HepG2 (cell line): ENCODE results near the gene EPDR1. TPM values are rescaled to one million over a fixed set of nuclear protein-coding genes. Genes with fewer than 3 reads are reported as not detected.

Experiments
- ARID5B ChIP-seq: IDR thresholded peaks from 2 replicates; pipeline ENCODE4 v1.4.0; 2020; ENCODE audit warnings: mild to moderate bottlenecking, missing genetic modification reagents
- HCFC1 ChIP-seq: fragments of 150-350 bp; IDR thresholded peaks from 2 replicates; pipeline ENCODE4 v1.6.1; 2014; ENCODE audit warnings: low read depth, low read length
- HNRNPL ChIP-seq: fragments of 200-400 bp; formaldehyde crosslinking; IDR thresholded peaks from 2 replicates; pipeline ENCODE4 v1.6.1; 2017; ENCODE audit warnings: mild to moderate bottlenecking, low read depth, low read length
- KDM5A ChIP-seq: fragments of 200-600 bp; sonication (generic); IDR thresholded peaks from 2 replicates; pipeline ENCODE4 v1.7.0; 2018; ENCODE audit warnings: antibody characterized with exemption, mild to moderate bottlenecking, low read length, borderline replicate concordance
- MLLT10 ChIP-seq: sonication (generic); formaldehyde crosslinking; IDR thresholded peaks from 2 replicates; pipeline ENCODE4 v1.4.0; 2020; ENCODE audit warnings: missing genetic modification reagents
- PATZ1 ChIP-seq: sonication (generic); formaldehyde crosslinking; IDR thresholded peaks from 2 replicates; pipeline ENCODE4 v1.4.0; 2020; ENCODE audit warnings: missing genetic modification reagents
- PLRG1 ChIP-seq: fragments of 450-650 bp; conservative IDR thresholded peaks from 2 replicates; pipeline ENCODE4 v1.6.1; 2016
- RBAK ChIP-seq: sonication (generic); formaldehyde crosslinking; IDR thresholded peaks from 2 replicates; pipeline ENCODE4 v1.5.1; 2020; ENCODE audit warnings: mild to moderate bottlenecking, missing genetic modification reagents
- SIX1 ChIP-seq: sonication (generic); formaldehyde crosslinking; IDR thresholded peaks from 2 replicates; pipeline ENCODE4 v1.4.0; 2020; ENCODE audit warnings: missing genetic modification reagents, borderline replicate concordance
- SMARCC2 ChIP-seq: fragments of 450-650 bp; IDR thresholded peaks from 2 replicates; pipeline ENCODE4 v1.6.1; 2017; ENCODE audit warnings: antibody characterized with exemption, mild to moderate bottlenecking
- SRSF9 ChIP-seq: fragments of 200-400 bp; formaldehyde crosslinking; IDR thresholded peaks from 2 replicates; pipeline ENCODE4 v1.6.1; 2018; ENCODE audit warnings: borderline replicate concordance, mild to moderate bottlenecking, low read depth, low read length; ENCODE audit not compliant: insufficient read depth, poor library complexity, severe bottlenecking
- TBP ChIP-seq: sonication (generic); formaldehyde crosslinking; IDR thresholded peaks from 2 replicates; pipeline ENCODE4 v1.5.0; 2020; ENCODE audit warnings: missing genetic modification reagents
- ZC3H4 ChIP-seq: sonication (generic); formaldehyde crosslinking; IDR thresholded peaks from 2 replicates; pipeline ENCODE4 v1.4.0; 2020; ENCODE audit warnings: missing genetic modification reagents, borderline replicate concordance
- ZFP82 ChIP-seq: sonication (generic); formaldehyde crosslinking; IDR thresholded peaks from 2 replicates; pipeline ENCODE4 v1.5.1; 2020; ENCODE audit warnings: mild to moderate bottlenecking, missing genetic modification reagents, borderline replicate concordance
- ZFP91 ChIP-seq: sonication (generic); formaldehyde crosslinking; IDR thresholded peaks from 2 replicates; pipeline ENCODE4 v1.9.0; 2022; ENCODE audit warnings: missing genetic modification reagents, mild to moderate bottlenecking, borderline replicate concordance
- ZKSCAN5 ChIP-seq: sonication (generic); formaldehyde crosslinking; IDR thresholded peaks from 2 replicates; pipeline ENCODE4 v1.5.1; 2020; ENCODE audit warnings: mild to moderate bottlenecking, missing genetic modification reagents
- ZNF160 ChIP-seq: sonication (generic); formaldehyde crosslinking; IDR thresholded peaks from 2 replicates; pipeline ENCODE4 v1.8.0; 2022; ENCODE audit warnings: mild to moderate bottlenecking, inconsistent platforms, missing genetic modification reagents
- ZNF772 ChIP-seq: sonication (generic); formaldehyde crosslinking; IDR thresholded peaks from 2 replicates; pipeline ENCODE4 v1.5.0; 2020; ENCODE audit warnings: mild to moderate bottlenecking, missing genetic modification reagents
- ZNF891 ChIP-seq: sonication (generic); formaldehyde crosslinking; IDR thresholded peaks from 2 replicates; pipeline ENCODE4 v1.5.0; 2020; ENCODE audit warnings: mild to moderate bottlenecking, missing genetic modification reagents
- polyA plus RNA-seq, 8 experiments: library from polyadenylated mRNA; depleted of rRNA in 3 of 8; stranded (reverse) in 7 of 8; unstranded in 1 of 8; fragments of >200 nt; fragmentation: Illumina TruSeq in 4 of 8; extraction: Trizol in 4 of 8; gene quantifications; 2 replicates each; pipeline versions ENCODE4 v1.2.1 to v1.2.3, GENCODE V29; 2011 to 2016; ENCODE audit warnings: low read depth in 4 of 8, missing spikeins in 1 of 8, mixed read lengths in 1 of 8; ENCODE audit not compliant: insufficient read depth in 1 of 8
- total RNA-seq, 5 experiments: library from RNA; depleted of rRNA; stranded (reverse); fragments of >200 nt; fragmentation: Illumina TruSeq; extraction: Trizol; gene quantifications; 2 replicates each; pipeline ENCODE4 v1.2.3, GENCODE V29; 2016; ENCODE audit warnings: low read depth in 1 of 5

Gene EPDR1
- total and polyA plus RNA-seq, 2 of the 13 experiments (the other 11 are each of a cell fraction or from before 2014, with no cell fraction given) = 38.3 to 50.2 TPM

GRCh38 chr7:37916017-37916672 lies 4.3 kb upstream of the EPDR1 start (continued):
- TF ChIP-seq SRSF9 = no peak
- TF ChIP-seq KDM5A = no peak
- no peak for TF ChIP-seq PLRG1
- no peak for TF ChIP-seq TBP (CRISPR knock-in tag)
- TF ChIP-seq HNRNPL = peak; percentile 93
- TF ChIP-seq ZNF772 = no peak
- no peak for TF ChIP-seq ZC3H4 (CRISPR knock-in tag)
- TF ChIP-seq ZNF891 = no peak; the same call in 1 of the 2 replicates
- TF ChIP-seq HCFC1 = no peak
- TF ChIP-seq MLLT10 (CRISPR knock-in tag) = no peak
- TF ChIP-seq SIX1 (CRISPR knock-in tag) = no peak
- no peak for TF ChIP-seq ZFP82 (CRISPR knock-in tag)
- no peak for TF ChIP-seq ZKSCAN5 (CRISPR knock-in tag)
- TF ChIP-seq ZNF160 (CRISPR knock-in tag) = peak; percentile 52
- no peak for TF ChIP-seq ARID5B (CRISPR knock-in tag)
- no peak for TF ChIP-seq PATZ1 (CRISPR knock-in tag)
- TF ChIP-seq SMARCC2 = no peak
- no peak for TF ChIP-seq RBAK
- no peak for TF ChIP-seq ZFP91
